SK-N-SH (cell line): ENCODE results near the gene NGF. TPM values are rescaled to one million over a fixed set of nuclear protein-coding genes. Genes with fewer than 3 reads are reported as not detected.

Experiments used
- CTCF ChIA-PET: fragments of 300-600, 350-600 bp; formaldehyde crosslinking; extraction: SDS; loops from one replicate; lab custom pipeline; 2021; lab: Yijun Ruan, JAX
- POLR2A ChIA-PET: fragments of 350-600 bp; sonication (Branson Sonifier 250); formaldehyde crosslinking; extraction: SDS; loops from one replicate; lab custom pipeline; 2020; ENCODE audit warnings: antibody characterized with exemption, inconsistent platforms; lab: Yijun Ruan, JAX
- DNase-seq: peaks from one replicate; pipeline ENCODE4 v3.0.0; 2012
- H2AFZ ChIP-seq: fragments of 200-600 bp; sonication (generic); 2 replicates; pipeline ENCODE4 v1.8.1; 2016; ENCODE audit warnings: antibody characterized with exemption, mild to moderate bottlenecking, low read depth
- H3F3A ChIP-seq: fragments of 200-600 bp; sonication (generic); replicated peaks from 2 replicates; pipeline ENCODE3; 2016; ENCODE audit warnings: antibody characterized with exemption, mild to moderate bottlenecking; ENCODE audit not compliant: insufficient read depth
- H3K27ac ChIP-seq, 2 experiments: fragments of 200-500 bp in 1 of 2; fragments of 200-600 bp in 1 of 2; sonication (Bioruptor generic) in 1 of 2; sonication (generic), shearing (Covaris generic) in 1 of 2; 2 replicates each; pipeline versions ENCODE4 v1.5.1 to v1.6.1; 2014 to 2016; ENCODE audit warnings: low read depth in 2 of 2, inconsistent platforms in 1 of 2, low read length in 1 of 2, mild to moderate bottlenecking in 1 of 2, mixed read lengths in 1 of 2
- H3K27me3 ChIP-seq: fragments of 200-600 bp; sonication (generic), shearing (Covaris generic); 2 replicates; pipeline ENCODE4 v1.6.1; 2016; ENCODE audit warnings: mixed run types; ENCODE audit not compliant: insufficient read depth
- H3K36me3 ChIP-seq, 2 experiments: fragments of 200-500 bp in 1 of 2; fragments of 200-600 bp in 1 of 2; sonication (Bioruptor generic) in 1 of 2; sonication (generic) in 1 of 2; replicated peaks in 1 of 2; 2 replicates each; pipeline versions ENCODE3 to v1.5.1; 2014 to 2016; ENCODE audit warnings: low read length in 1 of 2, mild to moderate bottlenecking in 1 of 2; ENCODE audit not compliant: insufficient read depth in 2 of 2, control insufficient read depth in 1 of 2
- H3K4me1 ChIP-seq, 2 experiments: fragments of 200-500 bp in 1 of 2; fragments of 200-600 bp in 1 of 2; sonication (Bioruptor generic) in 1 of 2; sonication (generic), shearing (Covaris generic) in 1 of 2; 2 replicates each; pipeline versions ENCODE4 v1.5.1 to v1.6.1; 2014 to 2016; ENCODE audit warnings: low read depth in 1 of 2, low read length in 1 of 2, mixed run types in 1 of 2; ENCODE audit not compliant: insufficient read depth in 2 of 2, control insufficient read depth in 1 of 2
- H3K4me2 ChIP-seq: fragments of 200-600 bp; sonication (generic), shearing (Covaris generic); 2 replicates; pipeline ENCODE4 v1.6.1; 2017; ENCODE audit warnings: mixed run types
- H3K4me3 ChIP-seq, 2 experiments: fragments of 200-500 bp in 1 of 2; fragments of 200-600 bp in 1 of 2; sonication (Bioruptor generic) in 1 of 2; sonication (generic), shearing (Covaris generic) in 1 of 2; 2 replicates each; pipeline versions ENCODE4 v1.5.1 to v1.8.1; 2014 to 2016; ENCODE audit warnings: low read depth in 2 of 2, inconsistent platforms in 1 of 2, low read length in 1 of 2, mild to moderate bottlenecking in 1 of 2, mixed read lengths in 1 of 2, moderate library complexity in 1 of 2
- H3K79me2 ChIP-seq: fragments of 200-600 bp; sonication (generic); 2 replicates; pipeline ENCODE4 v1.8.1; 2017; ENCODE audit warnings: mild to moderate bottlenecking; ENCODE audit not compliant: insufficient read depth
- H3K9ac ChIP-seq: fragments of 200-600 bp; sonication (generic); 2 replicates; pipeline ENCODE4 v1.6.1; 2017; ENCODE audit warnings: mixed run types
- H3K9me2 ChIP-seq: fragments of 200-600 bp; sonication (generic); 2 replicates; pipeline ENCODE4 v1.6.1; 2017; ENCODE audit warnings: mixed run types
- H3K9me3 ChIP-seq: fragments of 200-600 bp; sonication (generic); 2 replicates; pipeline ENCODE4 v1.6.1; 2017; ENCODE audit warnings: mixed run types, mild to moderate bottlenecking, moderate library complexity
- H4K20me1 ChIP-seq: fragments of 200-600 bp; sonication (generic); 2 replicates; pipeline ENCODE4 v1.6.1; 2017; ENCODE audit warnings: mild to moderate bottlenecking, mixed run types; ENCODE audit not compliant: insufficient read depth
- EP300 ChIP-seq, 2 experiments: IDR thresholded peaks; 2 replicates each; pipeline versions ENCODE4 v1.4.0 to v1.6.1; 2012; ENCODE audit warnings: borderline replicate concordance in 1 of 2, low read depth in 1 of 2, low read length in 1 of 2
- GABPA ChIP-seq: IDR thresholded peaks from 2 replicates; pipeline ENCODE4 v1.4.0; 2012; ENCODE audit warnings: low read depth, mild to moderate bottlenecking
- GATA2 ChIP-seq: sonication (generic); formaldehyde crosslinking; IDR thresholded peaks from 2 replicates; pipeline ENCODE4 v1.5.0; 2020; ENCODE audit warnings: mild to moderate bottlenecking, missing genetic modification reagents
- MXI1 ChIP-seq: IDR thresholded peaks from 2 replicates; pipeline ENCODE4 v1.6.1; 2012; ENCODE audit warnings: mild to moderate bottlenecking, low read depth, low read length, improper control_type of control experiment
- RAD21 ChIP-seq: IDR thresholded peaks from 2 replicates; pipeline ENCODE4 v1.6.1; 2012; ENCODE audit warnings: mild to moderate bottlenecking, low read length
- RCOR1 ChIP-seq: fragments of 150-350 bp; IDR thresholded peaks from 2 replicates; pipeline ENCODE4 v1.6.1; 2017; ENCODE audit warnings: antibody characterized with exemption, low read length
- TEAD4 ChIP-seq: IDR thresholded peaks from 2 replicates; pipeline ENCODE4 v1.4.0; 2012; ENCODE audit warnings: mild to moderate bottlenecking, borderline replicate concordance; ENCODE audit not compliant: insufficient read depth
- WGBS: methylation state at CpG from one replicate; pipeline ENCODE4 v1.1.6; 2017; ENCODE audit warnings: low lambda C conversion rate; 5-methylcytosine and 5-hydroxymethylcytosine counted together
- polyA plus RNA-seq, 3 experiments: library from polyadenylated mRNA; depleted of rRNA; stranded (reverse); fragments of >200 nt; gene quantifications; 2 replicates each; pipeline ENCODE4 v1.2.3, GENCODE V29; 2012
- TF ChIP-seq, protein P1 (sequence below): IDR thresholded peaks from 2 replicates; pipeline ENCODE4 v1.4.0; 2012; ENCODE audit warnings: low read depth, borderline replicate concordance
- TF ChIP-seq, protein P2 (sequence below): IDR thresholded peaks from 2 replicates; pipeline ENCODE4; 2012
- TF ChIP-seq, protein P3 (sequence below): IDR thresholded peaks from 2 replicates; pipeline ENCODE4 v1.6.1; 2012; ENCODE audit warnings: mild to moderate bottlenecking, low read depth, low read length, moderate library complexity
- TF ChIP-seq, protein P4 (sequence below): IDR thresholded peaks from 2 replicates; pipeline ENCODE4 v1.4.0; 2012; ENCODE audit warnings: low read depth

The NGF gene
- polyA plus RNA-seq, 1 of the 3 experiments (the other 2 are of a cell fraction), result 75.8 TPM

DNA sequence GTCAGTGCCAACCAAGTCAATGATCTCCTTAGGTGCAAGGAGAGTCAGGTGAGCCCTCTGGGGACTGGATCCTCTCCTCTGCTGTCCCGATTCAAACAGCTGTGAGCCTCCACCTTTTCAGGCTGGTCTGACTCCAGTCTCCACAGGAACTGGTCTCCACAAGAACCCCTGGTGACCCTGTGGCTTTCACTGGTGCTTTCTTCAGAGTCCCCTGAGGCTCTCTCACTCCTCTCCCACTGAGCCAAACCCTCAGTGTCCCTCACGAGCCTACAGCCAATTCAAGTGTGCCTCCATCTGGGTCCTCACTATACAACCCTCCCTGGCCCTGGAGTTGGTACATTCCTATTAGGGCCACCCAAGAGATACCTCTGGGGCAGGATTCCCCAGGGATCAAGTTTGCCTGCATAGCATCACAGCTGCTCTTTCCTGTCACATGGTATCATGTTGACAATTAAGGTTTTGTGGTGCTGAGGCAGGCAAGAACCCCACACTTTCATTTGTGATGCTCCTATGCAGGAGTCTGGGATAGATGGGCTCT, 5.2 kb upstream of the NGF start:
- Histone ChIP-seq H3K4me3 (no peak overlapping the region), H3K9me2 (no peaks in the 10 kb centered on the region), H3K27me3 (no peaks in the 10 kb centered on the region), H3K27ac (no peak overlapping the region), H3K9ac (no peak overlapping the region), H3K36me3 (no peaks in the 10 kb centered on the region), H3F3A (no peaks in the 10 kb centered on the region), H4K20me1 (no peaks in the 10 kb centered on the region), H2AFZ (no peak overlapping the region), H3K4me2 (no peak overlapping the region), H3K79me2 (no peaks in the 10 kb centered on the region), H3K9me3 (no peaks in the 10 kb centered on the region), H3K4me1 (peaks cover 0 to 5% of the 10 kb centered on the region in 2 experiments; a peak in 1 of 4 replicates)
- POLR2A ChIA-PET, result no interaction called here
- 61% methylated on average over 2 of the region's 2 CpGs for WGBS
- CTCF ChIA-PET, result interaction anchor here (1.3 to 1.7 kb wide), 2 partner anchors 23 to 205 kb away, joined by 3 to 4 read pairs; no protein-coding TSS in a partner anchor
- DNase-seq, result no peak
- TF ChIP-seq RCOR1 (no peak), TEAD4 (no peak), GABPA (no peak), GATA2 (CRISPR knock-in tag) (no peak), RAD21 (no peak), EP300 (IDR thresholded peaks at IDR 0.05; ENCODE audit: borderline replicate concordance in 1 of 2, low read depth in 1 of 2, low read length in 1 of 2) (no peak), MXI1 (no peak)
- TF ChIP-seq, protein P1, sequence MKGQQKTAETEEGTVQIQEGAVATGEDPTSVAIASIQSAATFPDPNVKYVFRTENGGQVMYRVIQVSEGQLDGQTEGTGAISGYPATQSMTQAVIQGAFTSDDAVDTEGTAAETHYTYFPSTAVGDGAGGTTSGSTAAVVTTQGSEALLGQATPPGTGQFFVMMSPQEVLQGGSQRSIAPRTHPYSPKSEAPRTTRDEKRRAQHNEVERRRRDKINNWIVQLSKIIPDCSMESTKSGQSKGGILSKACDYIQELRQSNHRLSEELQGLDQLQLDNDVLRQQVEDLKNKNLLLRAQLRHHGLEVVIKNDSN, result no peak
- TF ChIP-seq, protein P2, sequence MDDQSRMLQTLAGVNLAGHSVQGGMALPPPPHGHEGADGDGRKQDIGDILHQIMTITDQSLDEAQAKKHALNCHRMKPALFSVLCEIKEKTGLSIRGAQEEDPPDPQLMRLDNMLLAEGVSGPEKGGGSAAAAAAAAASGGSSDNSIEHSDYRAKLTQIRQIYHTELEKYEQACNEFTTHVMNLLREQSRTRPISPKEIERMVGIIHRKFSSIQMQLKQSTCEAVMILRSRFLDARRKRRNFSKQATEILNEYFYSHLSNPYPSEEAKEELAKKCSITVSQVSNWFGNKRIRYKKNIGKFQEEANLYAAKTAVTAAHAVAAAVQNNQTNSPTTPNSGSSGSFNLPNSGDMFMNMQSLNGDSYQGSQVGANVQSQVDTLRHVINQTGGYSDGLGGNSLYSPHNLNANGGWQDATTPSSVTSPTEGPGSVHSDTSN, result no peak
- TF ChIP-seq, protein P3, sequence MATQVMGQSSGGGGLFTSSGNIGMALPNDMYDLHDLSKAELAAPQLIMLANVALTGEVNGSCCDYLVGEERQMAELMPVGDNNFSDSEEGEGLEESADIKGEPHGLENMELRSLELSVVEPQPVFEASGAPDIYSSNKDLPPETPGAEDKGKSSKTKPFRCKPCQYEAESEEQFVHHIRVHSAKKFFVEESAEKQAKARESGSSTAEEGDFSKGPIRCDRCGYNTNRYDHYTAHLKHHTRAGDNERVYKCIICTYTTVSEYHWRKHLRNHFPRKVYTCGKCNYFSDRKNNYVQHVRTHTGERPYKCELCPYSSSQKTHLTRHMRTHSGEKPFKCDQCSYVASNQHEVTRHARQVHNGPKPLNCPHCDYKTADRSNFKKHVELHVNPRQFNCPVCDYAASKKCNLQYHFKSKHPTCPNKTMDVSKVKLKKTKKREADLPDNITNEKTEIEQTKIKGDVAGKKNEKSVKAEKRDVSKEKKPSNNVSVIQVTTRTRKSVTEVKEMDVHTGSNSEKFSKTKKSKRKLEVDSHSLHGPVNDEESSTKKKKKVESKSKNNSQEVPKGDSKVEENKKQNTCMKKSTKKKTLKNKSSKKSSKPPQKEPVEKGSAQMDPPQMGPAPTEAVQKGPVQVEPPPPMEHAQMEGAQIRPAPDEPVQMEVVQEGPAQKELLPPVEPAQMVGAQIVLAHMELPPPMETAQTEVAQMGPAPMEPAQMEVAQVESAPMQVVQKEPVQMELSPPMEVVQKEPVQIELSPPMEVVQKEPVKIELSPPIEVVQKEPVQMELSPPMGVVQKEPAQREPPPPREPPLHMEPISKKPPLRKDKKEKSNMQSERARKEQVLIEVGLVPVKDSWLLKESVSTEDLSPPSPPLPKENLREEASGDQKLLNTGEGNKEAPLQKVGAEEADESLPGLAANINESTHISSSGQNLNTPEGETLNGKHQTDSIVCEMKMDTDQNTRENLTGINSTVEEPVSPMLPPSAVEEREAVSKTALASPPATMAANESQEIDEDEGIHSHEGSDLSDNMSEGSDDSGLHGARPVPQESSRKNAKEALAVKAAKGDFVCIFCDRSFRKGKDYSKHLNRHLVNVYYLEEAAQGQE, result no peak
- TF ChIP-seq, protein P4, sequence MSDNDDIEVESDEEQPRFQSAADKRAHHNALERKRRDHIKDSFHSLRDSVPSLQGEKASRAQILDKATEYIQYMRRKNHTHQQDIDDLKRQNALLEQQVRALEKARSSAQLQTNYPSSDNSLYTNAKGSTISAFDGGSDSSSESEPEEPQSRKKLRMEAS, result no peak
